Stimulated activated CD8-positive, alpha-beta memory T cell treated with anti-CD3 and anti-CD28 coated beads, Interleukin-4, amount 100 ng/mL, for 4 hours (primary cell): ENCODE measurements around the gene PRKN.
"Not testable (repeated sequence)": the region's sequence is repeated elsewhere in the genome, so short reads cannot be mapped to it uniquely, and the experiment has no call there.

Source experiments
- DNase-seq, 2 donors: peaks; one replicate each; pipeline ENCODE4 v3.0.0-alpha.2; 2020; ENCODE audit warnings: low read depth in 2 of 2, low spot score in 1 of 2

The PRKN gene

DNA sequence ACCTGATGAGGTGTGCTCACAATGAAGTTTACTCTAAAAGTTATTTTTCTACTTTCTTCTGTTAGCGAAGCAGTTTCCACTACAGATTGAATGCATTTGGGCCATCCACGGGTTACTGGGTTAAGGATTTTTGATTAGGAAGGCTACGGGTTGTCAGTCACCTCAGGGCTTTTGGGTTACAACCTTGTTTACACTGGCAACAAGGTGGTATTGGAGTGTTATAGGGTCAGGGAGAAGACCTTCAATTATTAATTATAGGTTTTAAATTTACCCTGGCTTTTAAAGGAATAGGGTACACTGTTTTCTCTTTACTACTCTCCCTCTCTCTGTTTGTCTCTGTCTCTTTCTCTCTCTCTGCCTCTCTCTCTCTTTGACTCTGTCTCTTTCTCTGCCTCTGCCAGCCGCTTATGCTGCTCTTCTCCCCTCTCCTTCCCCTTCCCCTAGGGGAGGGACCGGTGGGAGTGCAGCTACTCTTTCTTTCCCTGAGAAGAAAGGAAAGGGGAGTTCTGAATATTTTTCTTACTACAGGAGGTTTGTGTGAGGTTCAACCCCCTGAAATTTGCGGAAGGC is 1413.5 kb downstream of the PRKN start:
- no peak for DNase-seq

DNA sequence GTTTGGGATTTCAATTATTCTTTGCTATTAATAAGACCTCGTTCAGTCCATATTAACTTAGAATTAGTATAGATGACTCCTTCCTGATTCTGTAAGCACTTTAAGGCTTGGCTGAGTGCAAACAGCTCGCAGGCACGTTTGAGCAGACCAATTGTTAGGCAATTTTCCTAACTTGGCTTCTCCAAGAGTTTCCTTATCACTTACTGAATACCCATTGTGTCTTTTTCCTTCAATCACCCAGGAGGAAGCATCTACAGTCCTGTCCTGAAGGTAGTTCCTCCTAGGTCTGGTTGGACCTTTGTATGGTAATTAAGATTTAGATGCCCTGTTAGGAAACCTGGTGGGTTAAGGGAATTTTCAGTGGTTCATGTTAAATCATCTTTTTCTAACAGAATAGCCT is 1414.1 kb downstream of the PRKN start:
- DNase-seq = not testable (repeated sequence)

DNA sequence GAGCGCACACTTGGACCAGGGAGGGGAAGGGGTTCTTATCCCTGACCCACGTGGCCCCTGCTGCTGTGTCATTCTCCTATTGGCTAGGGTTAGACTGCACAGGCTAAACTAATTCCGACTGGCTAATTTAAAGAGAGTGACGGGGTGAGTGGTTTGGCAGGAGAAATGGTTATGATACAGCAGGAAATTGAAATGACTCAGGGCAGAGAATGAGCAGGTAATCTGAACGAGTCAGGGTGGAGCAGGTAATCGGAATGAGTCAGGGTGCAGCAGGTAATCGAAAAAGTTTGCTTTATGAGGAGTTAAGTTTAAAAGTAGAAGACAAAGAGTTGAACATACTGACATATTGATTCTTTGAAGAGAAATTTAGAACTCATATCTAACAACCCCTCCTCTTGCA is 1417.8 kb downstream of the PRKN start:
- DNase-seq = not testable (repeated sequence)

DNA sequence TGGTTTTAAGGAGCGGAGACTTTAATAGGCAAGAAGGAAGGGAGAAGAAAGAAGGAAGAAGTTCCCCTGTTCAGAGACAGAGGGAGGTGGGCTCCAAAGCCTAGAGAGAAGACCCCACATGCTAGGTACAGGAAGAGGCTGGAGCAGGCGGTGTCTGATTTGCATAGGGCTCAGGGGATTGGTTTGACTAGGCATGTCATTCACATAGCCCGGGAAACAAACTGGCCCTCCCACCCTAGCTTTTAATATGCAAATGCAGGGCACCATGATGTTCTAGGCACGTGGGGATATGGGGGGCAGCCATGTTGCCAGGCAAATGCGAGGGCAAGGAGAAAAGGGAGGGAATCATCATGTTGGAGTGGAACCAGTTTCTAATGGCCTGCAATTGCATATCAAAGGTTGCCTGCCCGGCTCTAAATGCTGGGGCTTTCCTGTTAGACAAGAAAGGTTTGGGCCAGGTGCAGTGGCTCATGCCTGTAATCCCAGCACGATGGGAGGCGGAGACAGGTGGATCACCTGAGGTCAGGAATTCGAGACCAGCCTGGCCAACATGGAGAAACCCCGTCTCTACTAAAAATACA is 1419.4 kb downstream of the PRKN start:
- no peak for DNase-seq

DNA sequence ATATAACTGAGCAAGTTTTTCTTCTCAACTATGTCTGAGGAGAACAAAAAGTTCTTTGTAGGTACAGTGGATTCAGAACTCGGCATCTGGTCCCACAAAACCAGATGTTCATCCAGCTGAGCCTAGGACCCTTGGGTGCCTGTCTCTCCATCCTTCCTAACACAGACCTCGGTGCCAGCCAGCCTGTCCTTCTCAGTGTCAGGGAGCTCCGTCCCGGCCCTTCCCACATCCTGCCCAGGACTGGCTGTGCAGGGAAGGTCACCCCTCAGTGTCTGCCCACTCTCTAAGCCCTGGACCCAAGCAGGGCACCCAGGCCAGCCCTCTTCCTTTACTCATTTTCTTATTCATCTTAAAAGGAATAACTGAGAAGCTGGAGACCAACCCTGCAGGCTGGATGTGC is 1421.7 kb downstream of the PRKN start:
- no peak for DNase-seq

DNA sequence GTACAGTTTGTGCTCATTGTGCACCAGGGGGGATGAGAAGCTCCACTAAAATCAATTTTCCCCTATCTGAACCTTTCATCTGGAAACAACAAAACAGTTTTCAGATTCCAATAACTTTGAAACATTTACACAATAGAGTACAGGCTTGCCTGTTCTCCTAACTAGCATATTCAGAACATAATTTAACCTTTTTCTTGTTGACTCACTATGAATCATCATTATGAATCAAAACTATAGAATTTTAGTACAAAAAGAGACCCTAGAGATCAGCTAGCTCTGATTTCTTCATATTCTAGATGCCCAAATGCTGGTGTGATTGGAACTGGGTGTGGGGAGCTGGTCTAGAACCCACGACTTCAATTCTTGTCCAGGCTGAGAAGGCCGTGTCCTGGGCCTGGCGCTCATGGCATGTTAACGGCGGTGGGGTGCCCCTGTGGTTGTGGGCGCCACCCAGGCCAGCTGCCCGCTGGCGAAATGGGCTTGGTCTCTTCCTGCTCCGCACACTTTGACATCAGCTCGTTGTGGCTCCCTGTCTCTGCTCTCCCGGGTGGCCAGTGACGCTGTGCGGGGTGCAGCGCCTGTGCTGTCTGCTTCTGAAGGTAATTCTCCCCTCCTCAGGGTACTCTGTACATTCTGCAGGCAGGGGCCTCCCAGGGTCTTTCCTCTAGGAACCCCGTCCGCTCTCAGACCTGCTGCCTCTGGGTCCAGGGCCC is 1423.8 kb downstream of the PRKN start:
- DNase-seq = no peak

DNA sequence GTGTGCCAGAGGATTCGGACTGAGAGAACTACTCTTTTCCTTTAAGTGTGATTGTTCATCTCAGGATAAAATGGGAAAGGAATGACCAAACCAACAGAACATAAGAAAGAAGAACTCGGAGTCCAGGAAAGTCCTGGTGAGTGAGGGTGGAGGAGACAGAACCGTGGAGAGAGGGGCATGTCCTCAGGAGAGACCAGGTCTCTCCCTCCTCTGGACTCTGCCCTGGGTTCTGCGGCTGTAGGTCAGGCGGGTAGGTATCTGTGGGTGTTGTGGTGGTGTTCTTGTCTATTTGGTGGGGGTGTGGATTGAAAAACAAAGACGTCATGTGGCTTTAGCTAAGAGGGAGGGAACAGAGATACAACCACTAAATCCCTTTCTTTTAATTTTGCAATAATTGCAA is 1424.6 kb downstream of the PRKN start:
- no peak for DNase-seq

DNA sequence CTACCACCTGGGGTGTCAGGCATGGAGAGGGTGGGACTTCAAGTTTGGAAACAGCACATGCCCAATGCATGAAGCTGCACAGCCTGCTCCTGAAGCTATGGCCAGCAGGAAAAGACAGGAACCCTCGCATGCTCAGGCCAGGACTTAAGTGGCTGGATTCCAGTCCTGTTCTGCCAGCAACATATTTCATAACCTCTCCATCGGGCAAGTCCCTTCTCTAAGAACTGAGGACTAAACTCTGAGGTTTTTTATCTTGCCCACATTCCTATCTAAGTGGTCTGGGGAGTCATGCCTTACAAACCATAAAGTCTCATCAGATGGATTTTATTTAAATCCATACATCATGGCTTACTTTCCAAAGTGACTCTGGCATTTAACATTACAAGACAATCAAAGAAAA is 1426.2 kb downstream of the PRKN start:
- DNase-seq = no peak

DNA sequence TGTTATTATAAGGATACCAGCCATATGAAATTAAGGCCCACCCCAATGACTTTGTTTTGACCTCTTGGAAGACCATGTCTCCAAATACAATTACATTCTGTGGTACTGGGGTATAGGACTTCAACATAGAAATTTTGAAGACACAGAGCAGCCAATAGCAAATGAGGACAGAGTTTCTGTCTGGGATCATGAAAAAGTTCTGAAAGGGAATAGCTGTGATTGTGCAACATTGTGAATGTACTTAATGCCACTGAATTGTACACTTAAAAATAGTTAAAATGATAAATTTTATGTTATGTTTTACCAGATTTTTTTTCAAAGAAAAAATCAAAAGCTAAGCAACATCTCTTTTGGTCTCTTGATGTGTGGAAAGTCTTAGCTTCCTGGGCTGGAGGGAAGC is 1426.7 kb downstream of the PRKN start:
- DNase-seq = no peak

DNA sequence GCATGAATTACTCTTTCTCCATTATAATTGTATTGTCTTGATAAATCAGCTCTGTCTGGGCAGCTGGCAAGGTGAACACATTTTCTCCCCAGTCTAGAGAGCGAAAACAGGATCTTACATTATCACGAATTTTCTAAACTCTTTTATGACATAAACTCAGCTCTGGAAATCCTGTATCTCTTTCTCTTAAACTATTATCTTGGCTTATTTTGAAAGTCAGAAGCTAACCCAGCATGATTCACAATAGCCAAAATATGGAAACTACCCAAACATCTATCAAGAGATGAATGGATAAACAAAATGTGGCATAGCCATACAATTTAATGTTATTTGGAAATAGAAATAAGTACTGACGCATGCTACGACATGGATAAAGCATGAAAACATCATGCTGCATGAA is 1427.8 kb downstream of the PRKN start:
- no peak for DNase-seq
